ENCODE data around the gene LRRC38. TPM values are rescaled to one million over a fixed set of nuclear protein-coding genes. Genes with fewer than 3 reads are reported as not detected.

The LRRC38 gene
- total RNA-seq, 1 experiment from 2014 or later, result not detected

GRCh38 chr1:13494025-13494424 is 19.8 kb downstream of the LRRC38 start:
- BruUV-seq (replicated peaks), result no TSS peak
- CTCF ChIA-PET, result no interaction called here
- H2AFZ ChIP-seq, result no peak overlapping the region
- no peaks in the 10 kb centered on the region for H3K9me2 ChIP-seq (ENCODE audit: insufficient read depth)
- H3K4me1 ChIP-seq (replicated peaks; ENCODE audit: insufficient read depth), result no peaks in the 10 kb centered on the region
- no peak overlapping the region for H3K27ac ChIP-seq
- DNase-seq, result no peak
- intact Hi-C loops (cut with micrococcal nuclease; ENCODE audit: unreplicated experiment), result no loop called here
- H3F3A ChIP-seq (ENCODE audit: insufficient read depth, low read depth), result no peaks in the 10 kb centered on the region
- peaks cover 36% of the 10 kb centered on the region for H3K27me3 ChIP-seq (ENCODE audit: insufficient read depth, low read depth)
- no peaks in the 10 kb centered on the region for H3K9me3 ChIP-seq (ENCODE audit: insufficient read depth, low read depth)
- TF ChIP-seq EZH2 (IDR thresholded peaks at IDR 0.05; ENCODE audit: low read depth) (no peak), CTCF (conservative IDR thresholded peaks at IDR 0.05) (no peak)
- POLR2A ChIA-PET (ENCODE audit: unreplicated experiment), result no interaction called here
- H4K20me1 ChIP-seq (ENCODE audit: insufficient read depth), result no peaks in the 10 kb centered on the region
- H3K36me3 ChIP-seq (ENCODE audit: low read depth), result no peaks in the 10 kb centered on the region
- H3K79me2 ChIP-seq (ENCODE audit: low read depth), result no peaks in the 10 kb centered on the region
- no peak overlapping the region for H3K4me3 ChIP-seq
- H3K4me2 ChIP-seq, result no peak overlapping the region

- TF ChIP-seq CTCF (conservative IDR thresholded peaks at IDR 0.05) (no peak), EZH2 (IDR thresholded peaks at IDR 0.05; ENCODE audit: low read depth) (no peak)
- H3K36me3 ChIP-seq (ENCODE audit: low read depth), result no peaks in the 10 kb centered on the region
- H3K4me3 ChIP-seq, result no peak overlapping the region
- no peak overlapping the region for H2AFZ ChIP-seq
- H4K20me1 ChIP-seq (ENCODE audit: insufficient read depth), result no peaks in the 10 kb centered on the region
- ChIA-PET CTCF (no interaction called here), POLR2A (ENCODE audit: unreplicated experiment) (no interaction called here)
- no peaks in the 10 kb centered on the region for H3K79me2 ChIP-seq (ENCODE audit: low read depth)
- H3K4me1 ChIP-seq (replicated peaks; ENCODE audit: insufficient read depth), result no peaks in the 10 kb centered on the region
- no peaks in the 10 kb centered on the region for H3K9me3 ChIP-seq (ENCODE audit: insufficient read depth, low read depth)
- no peak for DNase-seq
- H3K27me3 ChIP-seq (ENCODE audit: insufficient read depth, low read depth), result peaks cover 40% of the 10 kb centered on the region
- H3K9me2 ChIP-seq (ENCODE audit: insufficient read depth), result no peaks in the 10 kb centered on the region
- H3K4me2 ChIP-seq, result no peak overlapping the region
- no peaks in the 10 kb centered on the region for H3F3A ChIP-seq (ENCODE audit: insufficient read depth, low read depth)
- BruUV-seq (replicated peaks), result no TSS peak
- intact Hi-C loops (cut with micrococcal nuclease; ENCODE audit: unreplicated experiment), result no loop called here
- H3K27ac ChIP-seq, result no peak overlapping the region
Observed at GRCh38 chr1:13492711-13493110, 21.1 kb downstream of the LRRC38 start.

GRCh38 chr1:13487957-13488356 is 25.8 kb downstream of the LRRC38 start:
- ChIA-PET CTCF (no interaction called here), POLR2A (ENCODE audit: unreplicated experiment) (no interaction called here)
- H3K4me1 ChIP-seq (replicated peaks; ENCODE audit: insufficient read depth), result no peaks in the 10 kb centered on the region
- H2AFZ ChIP-seq, result no peak overlapping the region
- TF ChIP-seq EZH2 (IDR thresholded peaks at IDR 0.05; ENCODE audit: low read depth), result no peak
- no peak for TF ChIP-seq CTCF (conservative IDR thresholded peaks at IDR 0.05)
- no peaks in the 10 kb centered on the region for H3K9me3 ChIP-seq (ENCODE audit: insufficient read depth, low read depth)
- H3K36me3 ChIP-seq (ENCODE audit: low read depth), result no peaks in the 10 kb centered on the region
- no peaks in the 10 kb centered on the region for H4K20me1 ChIP-seq (ENCODE audit: insufficient read depth)
- H3K27ac ChIP-seq, result no peak overlapping the region
- H3K27me3 ChIP-seq (ENCODE audit: insufficient read depth, low read depth), result peaks cover 45% of the 10 kb centered on the region
- no peak overlapping the region for H3K4me2 ChIP-seq
- no peak overlapping the region for H3K4me3 ChIP-seq
- intact Hi-C loops (cut with micrococcal nuclease; ENCODE audit: unreplicated experiment), result no loop called here
- H3F3A ChIP-seq (ENCODE audit: insufficient read depth, low read depth), result no peaks in the 10 kb centered on the region
- DNase-seq, result no peak
- BruUV-seq (replicated peaks), result no TSS peak
- no peaks in the 10 kb centered on the region for H3K9me2 ChIP-seq (ENCODE audit: insufficient read depth)
- H3K79me2 ChIP-seq (ENCODE audit: low read depth), result no peaks in the 10 kb centered on the region

All from PC-9 (cell line).